ENCODE data around the gene UGT1A9.
"Not testable (repeated sequence)": the region's sequence is repeated elsewhere in the genome, so short reads cannot be mapped to it uniquely, and the experiment has no call there.

Gene UGT1A9

DNA sequence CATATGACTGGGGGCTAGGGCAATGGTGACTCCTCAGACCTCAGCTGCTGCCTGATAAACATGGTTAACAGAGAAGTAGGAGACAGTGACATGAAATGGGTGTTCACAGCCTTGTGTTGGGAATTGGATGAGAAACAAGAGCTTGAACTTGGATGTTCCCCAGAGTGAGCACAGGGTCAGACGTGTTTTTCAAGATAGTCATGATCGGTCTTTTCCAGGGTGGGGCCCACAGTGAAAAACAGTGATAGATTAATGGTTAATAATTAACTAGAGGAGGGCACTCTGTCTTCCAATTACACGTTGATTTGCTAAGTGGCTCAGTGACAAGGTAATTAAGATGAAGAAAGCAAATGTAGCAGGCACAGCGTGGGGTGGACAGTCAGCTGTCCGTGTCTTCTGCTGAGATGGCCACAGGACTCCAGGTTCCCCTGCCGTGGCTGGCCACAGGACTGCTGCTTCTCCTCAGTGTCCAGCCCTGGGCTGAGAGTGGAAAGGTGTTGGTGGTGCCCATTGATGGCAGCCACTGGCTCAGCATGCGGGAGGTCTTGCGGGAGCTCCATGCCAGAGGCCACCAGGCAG is 57.1 kb downstream of the UGT1A9 start, which contains the start of gene UGT1A3:
Gene UGT1A3, plus strand, starts transcription at position 320 of the 579 bp plus-strand sequence. Its CDS starts 85 bp downstream, at position 405.
- H3K4me3 ChIP-seq (ENCODE audit: control insufficient read depth in 1 of 7, extremely low read depth in 1 of 7, insufficient read depth in 4 of 7, low read depth in 2 of 7, low read length in 6 of 7) = no peak within 1 kb of the TSS
- POLR2A ChIA-PET = no interaction called here
- peaks cover 0 to 2% (median 0%) of the 10 kb centered on the region in 5 experiments for H3K27me3 ChIP-seq (replicated peaks in 2 of 5; ENCODE audit: control insufficient read depth in 4 of 5, insufficient read depth in 5 of 5, low read length in 4 of 5)
- H3K9me3 ChIP-seq (ENCODE audit: control extremely low read depth in 1 of 5, control insufficient read depth in 4 of 5, insufficient read depth in 2 of 5, low read depth in 1 of 5, low read length in 4 of 5) = peaks cover 0 to 2% (median 0%) of the 10 kb centered on the region in 5 experiments
- WGBS (ENCODE audit: insufficient coverage) = 92% methylated on average over 8 of the region's 8 CpGs
- H3K27ac ChIP-seq (ENCODE audit: insufficient read depth in 1 of 2, low read depth in 1 of 2, low read length in 2 of 2, poor library complexity in 1 of 2, severe bottlenecking in 2 of 2) = no peak within 1 kb of the TSS
- H3K36me3 ChIP-seq (ENCODE audit: control insufficient read depth in 4 of 4, insufficient read depth in 4 of 4, low read length in 3 of 4) = no peaks in the 10 kb centered on the region
- no peaks in the 10 kb centered on the region for H3K4me1 ChIP-seq (ENCODE audit: control extremely low read depth in 1 of 4, control insufficient read depth in 4 of 4, insufficient read depth in 4 of 4, low read length in 3 of 4)
- CTCF ChIA-PET = interaction anchor here (1.0 kb wide), 1 partner anchor 37 kb away, joined by 3 read pairs; the partner anchor contains the start of gene UGT1A6
- DNase-seq = no peak

DNA sequence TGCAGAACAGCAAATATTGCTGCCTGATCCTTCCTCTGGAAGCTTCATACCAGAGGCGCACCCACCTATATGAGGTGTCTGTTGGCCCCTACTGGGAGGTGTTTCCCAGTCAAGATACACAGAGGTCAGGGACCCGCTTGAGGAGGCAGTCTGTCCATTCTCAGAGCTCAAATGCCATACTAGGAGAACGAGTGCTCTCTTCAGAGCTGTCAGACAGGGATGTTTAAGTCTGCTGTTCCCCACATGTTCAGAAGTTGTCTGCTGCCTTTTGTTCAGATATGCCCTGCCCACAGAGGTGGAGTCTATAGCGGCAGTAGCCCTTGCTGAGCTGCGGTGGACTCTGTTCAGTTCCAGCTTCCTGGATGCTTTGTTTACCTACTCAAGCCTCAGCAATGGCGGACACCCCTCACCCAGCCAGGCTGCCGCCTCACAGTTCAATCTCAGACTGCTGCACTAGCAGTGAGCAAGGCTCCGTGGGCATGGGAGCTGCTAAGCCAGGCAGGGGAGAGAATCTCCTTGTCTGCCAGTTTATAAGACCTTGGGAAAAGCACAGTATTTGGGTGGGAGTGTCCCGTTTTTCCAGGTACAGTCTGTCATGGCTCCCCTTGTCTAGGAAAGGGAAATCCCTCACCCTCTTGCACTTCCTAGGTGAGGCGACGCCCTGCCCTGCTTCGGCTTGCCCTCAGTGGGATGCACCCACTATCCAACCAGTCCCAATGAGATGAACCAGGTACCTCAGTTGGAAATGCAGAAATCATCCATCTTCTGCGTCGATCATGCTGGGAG is 65.4 kb downstream of the UGT1A9 start:
- DNase-seq; H3K27ac ChIP-seq (ENCODE audit: insufficient read depth in 1 of 2, low read depth in 1 of 2, low read length in 2 of 2, poor library complexity in 1 of 2, severe bottlenecking in 2 of 2); H3K4me3 ChIP-seq (ENCODE audit: control insufficient read depth in 1 of 7, extremely low read depth in 1 of 7, insufficient read depth in 4 of 7, low read depth in 2 of 7, low read length in 6 of 7); H3K9me3 ChIP-seq (ENCODE audit: control extremely low read depth in 1 of 5, control insufficient read depth in 4 of 5, insufficient read depth in 2 of 5, low read depth in 1 of 5, low read length in 4 of 5); H3K36me3 ChIP-seq (ENCODE audit: control insufficient read depth in 4 of 4, insufficient read depth in 4 of 4, low read length in 3 of 4); H3K4me1 ChIP-seq (ENCODE audit: control extremely low read depth in 1 of 4, control insufficient read depth in 4 of 4, insufficient read depth in 4 of 4, low read length in 3 of 4); POLR2A ChIA-PET; H3K27me3 ChIP-seq (replicated peaks in 2 of 5; ENCODE audit: control insufficient read depth in 4 of 5, insufficient read depth in 5 of 5, low read length in 4 of 5); CTCF ChIA-PET: not testable (repeated sequence)
- 96% methylated on average over 12 of the region's 14 CpGs for WGBS (ENCODE audit: insufficient coverage)

DNA sequence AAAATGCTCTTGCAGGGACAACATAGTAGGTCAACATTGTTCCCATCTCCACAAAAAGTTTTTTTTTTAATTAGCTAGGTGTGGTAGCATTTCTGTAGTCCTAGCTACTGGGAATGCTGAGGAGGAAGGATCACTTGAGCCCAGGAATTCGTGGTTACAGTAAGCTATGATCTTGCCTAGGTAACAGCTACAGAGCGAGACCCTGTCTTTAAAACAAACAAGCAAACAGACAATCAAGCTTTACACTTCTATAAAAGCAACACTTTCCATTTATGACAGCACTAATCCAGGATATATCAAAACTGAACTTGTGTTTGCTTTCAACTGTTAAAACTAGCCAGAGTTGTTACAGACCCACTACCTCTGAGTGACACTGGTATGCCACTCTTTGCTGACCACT is 69.2 kb downstream of the UGT1A9 start:
- DNase-seq = no peak
- Histone ChIP-seq H3K4me1 (ENCODE audit: control extremely low read depth in 1 of 4, control insufficient read depth in 4 of 4, insufficient read depth in 4 of 4, low read length in 3 of 4) (no peaks in the 10 kb centered on the region), H3K36me3 (ENCODE audit: control insufficient read depth in 4 of 4, insufficient read depth in 4 of 4, low read length in 3 of 4) (no peaks in the 10 kb centered on the region), H3K9me3 (ENCODE audit: control extremely low read depth in 1 of 5, control insufficient read depth in 4 of 5, insufficient read depth in 2 of 5, low read depth in 1 of 5, low read length in 4 of 5) (peaks cover 0 to 3% (median 0%) of the 10 kb centered on the region in 5 experiments), H3K4me3 (ENCODE audit: control insufficient read depth in 1 of 7, extremely low read depth in 1 of 7, insufficient read depth in 4 of 7, low read depth in 2 of 7, low read length in 6 of 7) (no peak overlapping the region), H3K27ac (ENCODE audit: insufficient read depth in 1 of 2, low read depth in 1 of 2, low read length in 2 of 2, poor library complexity in 1 of 2, severe bottlenecking in 2 of 2) (no peak overlapping the region), H3K27me3 (replicated peaks in 2 of 5; ENCODE audit: control insufficient read depth in 4 of 5, insufficient read depth in 5 of 5, low read length in 4 of 5) (peaks cover 0 to 6% (median 0%) of the 10 kb centered on the region in 5 experiments)
- CTCF ChIA-PET = no interaction called here
- WGBS (ENCODE audit: insufficient coverage) = 100% methylated on average over 1 of the region's 2 CpGs
- POLR2A ChIA-PET = no interaction called here

DNA sequence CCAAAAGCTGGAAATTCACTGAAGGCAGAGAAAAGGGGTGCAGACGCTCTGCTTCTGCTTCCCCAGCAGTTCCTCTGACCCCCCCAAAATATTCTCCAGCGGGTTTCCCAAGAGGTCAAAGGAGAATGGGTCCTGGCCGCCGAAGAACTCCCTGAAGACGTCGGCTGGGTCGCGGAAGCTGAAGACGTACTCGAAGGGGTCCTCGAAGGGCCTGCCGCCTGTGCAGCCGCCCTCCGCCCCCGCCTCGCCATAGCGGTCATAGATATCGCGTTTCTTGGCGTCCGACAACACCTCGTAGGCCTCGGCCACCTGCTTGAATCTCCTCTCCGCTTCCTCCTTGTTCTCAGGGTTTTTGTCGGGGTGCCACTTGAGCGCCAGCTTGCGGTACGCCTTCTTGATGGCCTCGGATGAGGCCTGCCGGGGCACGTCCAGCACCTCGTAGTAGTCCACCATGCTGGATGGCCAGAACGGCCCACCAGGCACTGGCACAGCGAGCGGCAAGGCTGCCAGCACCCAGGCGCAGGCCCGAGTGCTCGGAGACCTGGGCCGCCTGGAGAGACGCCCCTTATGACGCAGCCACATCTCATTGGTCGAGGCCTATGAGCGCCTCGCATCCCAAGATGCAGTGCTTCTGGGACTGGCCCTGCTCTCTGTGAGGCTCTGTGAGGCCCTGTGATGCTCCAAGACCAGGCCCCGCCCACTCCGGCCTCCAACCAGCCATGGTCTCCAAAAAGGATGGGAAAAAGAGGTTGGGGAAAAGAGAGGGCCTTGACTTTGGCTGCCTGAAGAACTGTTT is 72.0 kb downstream of the UGT1A9 start:
- H3K4me3 ChIP-seq (ENCODE audit: control insufficient read depth in 1 of 7, extremely low read depth in 1 of 7, insufficient read depth in 4 of 7, low read depth in 2 of 7, low read length in 6 of 7) = no peak overlapping the region
- H3K4me1 ChIP-seq (ENCODE audit: control extremely low read depth in 1 of 4, control insufficient read depth in 4 of 4, insufficient read depth in 4 of 4, low read length in 3 of 4) = no peaks in the 10 kb centered on the region
- ChIA-PET CTCF (no interaction called here), POLR2A (no interaction called here)
- H3K27ac ChIP-seq (ENCODE audit: insufficient read depth in 1 of 2, low read depth in 1 of 2, low read length in 2 of 2, poor library complexity in 1 of 2, severe bottlenecking in 2 of 2) = no peak overlapping the region
- 97% methylated on average over 35 of the region's 46 CpGs for WGBS (ENCODE audit: insufficient coverage)
- H3K9me3 ChIP-seq (ENCODE audit: control extremely low read depth in 1 of 5, control insufficient read depth in 4 of 5, insufficient read depth in 2 of 5, low read depth in 1 of 5, low read length in 4 of 5) = peaks cover 0 to 1% (median 0%) of the 10 kb centered on the region in 5 experiments
- H3K36me3 ChIP-seq (ENCODE audit: control insufficient read depth in 4 of 4, insufficient read depth in 4 of 4, low read length in 3 of 4) = no peaks in the 10 kb centered on the region
- DNase-seq = no peak
- peaks cover 0 to 12% (median 2%) of the 10 kb centered on the region in 5 experiments for H3K27me3 ChIP-seq (replicated peaks in 2 of 5; ENCODE audit: control insufficient read depth in 4 of 5, insufficient read depth in 5 of 5, low read length in 4 of 5)

DNA sequence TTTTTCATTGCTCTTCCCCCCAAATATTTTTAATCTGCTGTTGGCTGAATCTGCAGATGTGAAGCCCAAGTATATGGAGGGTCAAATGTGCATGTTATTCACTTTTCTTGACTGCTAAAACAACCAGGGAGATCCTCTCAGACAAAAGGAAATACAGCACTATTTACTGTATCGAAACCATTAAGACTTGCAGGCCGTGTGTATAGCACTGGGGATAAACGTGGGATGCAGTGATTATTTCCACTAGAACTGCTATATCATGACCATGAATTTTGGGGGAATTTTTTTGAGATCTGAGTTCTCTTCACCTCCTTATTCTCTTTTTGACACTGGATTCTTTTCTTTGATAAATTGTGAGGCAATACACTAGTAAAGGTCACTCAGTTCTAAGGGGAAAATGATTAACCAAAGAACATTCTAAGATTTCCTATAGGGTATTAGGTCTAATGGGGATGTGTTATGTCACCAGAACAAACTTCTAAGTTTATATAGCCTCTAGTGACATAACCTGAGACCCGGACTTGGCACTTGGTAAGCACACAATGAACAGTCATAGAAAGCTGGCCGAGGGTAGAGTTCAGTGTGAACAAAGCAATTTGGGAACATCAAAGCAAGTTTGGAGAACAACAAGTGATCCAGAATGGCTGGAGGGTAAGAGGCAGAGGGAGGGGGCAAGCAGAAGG is 73.5 kb downstream of the UGT1A9 start:
- no peak overlapping the region for H3K4me3 ChIP-seq (ENCODE audit: control insufficient read depth in 1 of 7, extremely low read depth in 1 of 7, insufficient read depth in 4 of 7, low read depth in 2 of 7, low read length in 6 of 7)
- POLR2A ChIA-PET = no interaction called here
- no peaks in the 10 kb centered on the region for H3K4me1 ChIP-seq (ENCODE audit: control extremely low read depth in 1 of 4, control insufficient read depth in 4 of 4, insufficient read depth in 4 of 4, low read length in 3 of 4)
- CTCF ChIA-PET = no interaction called here
- peaks cover 0 to 1% (median 0%) of the 10 kb centered on the region in 5 experiments for H3K9me3 ChIP-seq (ENCODE audit: control extremely low read depth in 1 of 5, control insufficient read depth in 4 of 5, insufficient read depth in 2 of 5, low read depth in 1 of 5, low read length in 4 of 5)
- H3K27ac ChIP-seq (ENCODE audit: insufficient read depth in 1 of 2, low read depth in 1 of 2, low read length in 2 of 2, poor library complexity in 1 of 2, severe bottlenecking in 2 of 2) = no peak overlapping the region
- DNase-seq = no peak
- peaks cover 0 to 12% (median 2%) of the 10 kb centered on the region in 5 experiments for H3K27me3 ChIP-seq (replicated peaks in 2 of 5; ENCODE audit: control insufficient read depth in 4 of 5, insufficient read depth in 5 of 5, low read length in 4 of 5)
- no peaks in the 10 kb centered on the region for H3K36me3 ChIP-seq (ENCODE audit: control insufficient read depth in 4 of 4, insufficient read depth in 4 of 4, low read length in 3 of 4)
- 93% methylated on average over 2 of the region's 5 CpGs for WGBS (ENCODE audit: insufficient coverage)

DNA sequence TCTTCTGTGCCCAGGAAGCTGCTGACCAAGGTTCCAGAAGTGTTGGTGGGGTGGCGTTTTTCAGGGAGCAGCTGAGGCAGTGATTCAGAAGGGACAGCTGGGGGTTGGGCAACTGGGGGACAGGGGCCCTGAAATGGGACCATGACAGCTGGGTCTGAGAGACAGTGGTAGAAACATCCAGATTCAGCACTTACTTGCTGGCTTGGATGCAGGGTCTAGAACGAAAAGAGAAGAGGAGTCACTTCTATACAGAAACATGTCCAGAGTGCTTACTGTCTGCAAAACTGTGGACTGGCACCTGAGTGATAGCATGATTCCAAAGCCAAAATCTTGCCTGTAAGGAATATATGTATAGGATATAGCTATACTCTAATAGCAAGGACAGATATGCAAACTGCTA is 74.1 kb downstream of the UGT1A9 start:
- POLR2A ChIA-PET; H3K27ac ChIP-seq (ENCODE audit: insufficient read depth in 1 of 2, low read depth in 1 of 2, low read length in 2 of 2, poor library complexity in 1 of 2, severe bottlenecking in 2 of 2); DNase-seq; CTCF ChIA-PET; H3K9me3 ChIP-seq (ENCODE audit: control extremely low read depth in 1 of 5, control insufficient read depth in 4 of 5, insufficient read depth in 2 of 5, low read depth in 1 of 5, low read length in 4 of 5); H3K4me1 ChIP-seq (ENCODE audit: control extremely low read depth in 1 of 4, control insufficient read depth in 4 of 4, insufficient read depth in 4 of 4, low read length in 3 of 4); H3K4me3 ChIP-seq (ENCODE audit: control insufficient read depth in 1 of 7, extremely low read depth in 1 of 7, insufficient read depth in 4 of 7, low read depth in 2 of 7, low read length in 6 of 7); H3K36me3 ChIP-seq (ENCODE audit: control insufficient read depth in 4 of 4, insufficient read depth in 4 of 4, low read length in 3 of 4): not testable (repeated sequence)
- H3K27me3 ChIP-seq (replicated peaks in 2 of 5; ENCODE audit: control insufficient read depth in 4 of 5, insufficient read depth in 5 of 5, low read length in 4 of 5) = peaks cover 0 to 12% (median 2%) of the 10 kb centered on the region in 5 experiments
- 89% methylated on average over 2 of the region's 2 CpGs for WGBS (ENCODE audit: insufficient coverage)

Data from common myeloid progenitor, CD34-positive (primary cell).